Measurements from ENCODE around the gene SPTLC3.

DNA sequence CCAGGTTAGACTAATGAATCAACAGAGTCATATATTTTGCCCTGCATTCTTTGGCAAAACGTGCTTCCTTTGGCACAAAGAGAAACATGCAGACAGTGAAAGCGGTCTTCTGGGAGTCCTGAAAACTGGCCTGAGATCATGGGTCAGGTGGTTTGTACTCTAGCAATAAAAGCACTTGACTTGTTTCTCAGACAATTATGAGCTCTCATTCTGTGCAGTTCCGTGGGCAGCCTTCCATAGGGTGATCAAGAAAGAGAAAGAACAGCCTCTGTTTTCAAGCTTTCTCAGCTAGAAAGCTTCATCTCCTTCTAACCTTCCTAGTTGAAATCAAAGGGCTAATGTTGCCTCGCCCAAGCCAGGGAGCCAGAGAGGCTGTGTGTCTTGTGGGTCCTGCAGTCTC is 149.6 kb downstream of the SPTLC3 start:
- no peak for TF ChIP-seq RAD21 (IDR thresholded peaks at IDR 0.05; ENCODE audit: low read length)
- TF ChIP-seq, protein P1, sequence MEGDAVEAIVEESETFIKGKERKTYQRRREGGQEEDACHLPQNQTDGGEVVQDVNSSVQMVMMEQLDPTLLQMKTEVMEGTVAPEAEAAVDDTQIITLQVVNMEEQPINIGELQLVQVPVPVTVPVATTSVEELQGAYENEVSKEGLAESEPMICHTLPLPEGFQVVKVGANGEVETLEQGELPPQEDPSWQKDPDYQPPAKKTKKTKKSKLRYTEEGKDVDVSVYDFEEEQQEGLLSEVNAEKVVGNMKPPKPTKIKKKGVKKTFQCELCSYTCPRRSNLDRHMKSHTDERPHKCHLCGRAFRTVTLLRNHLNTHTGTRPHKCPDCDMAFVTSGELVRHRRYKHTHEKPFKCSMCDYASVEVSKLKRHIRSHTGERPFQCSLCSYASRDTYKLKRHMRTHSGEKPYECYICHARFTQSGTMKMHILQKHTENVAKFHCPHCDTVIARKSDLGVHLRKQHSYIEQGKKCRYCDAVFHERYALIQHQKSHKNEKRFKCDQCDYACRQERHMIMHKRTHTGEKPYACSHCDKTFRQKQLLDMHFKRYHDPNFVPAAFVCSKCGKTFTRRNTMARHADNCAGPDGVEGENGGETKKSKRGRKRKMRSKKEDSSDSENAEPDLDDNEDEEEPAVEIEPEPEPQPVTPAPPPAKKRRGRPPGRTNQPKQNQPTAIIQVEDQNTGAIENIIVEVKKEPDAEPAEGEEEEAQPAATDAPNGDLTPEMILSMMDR (IDR thresholded peaks at IDR 0.05), result no peak
- no peak for TF ChIP-seq TCF12 (IDR thresholded peaks at IDR 0.05)
- TF ChIP-seq, protein P2, sequence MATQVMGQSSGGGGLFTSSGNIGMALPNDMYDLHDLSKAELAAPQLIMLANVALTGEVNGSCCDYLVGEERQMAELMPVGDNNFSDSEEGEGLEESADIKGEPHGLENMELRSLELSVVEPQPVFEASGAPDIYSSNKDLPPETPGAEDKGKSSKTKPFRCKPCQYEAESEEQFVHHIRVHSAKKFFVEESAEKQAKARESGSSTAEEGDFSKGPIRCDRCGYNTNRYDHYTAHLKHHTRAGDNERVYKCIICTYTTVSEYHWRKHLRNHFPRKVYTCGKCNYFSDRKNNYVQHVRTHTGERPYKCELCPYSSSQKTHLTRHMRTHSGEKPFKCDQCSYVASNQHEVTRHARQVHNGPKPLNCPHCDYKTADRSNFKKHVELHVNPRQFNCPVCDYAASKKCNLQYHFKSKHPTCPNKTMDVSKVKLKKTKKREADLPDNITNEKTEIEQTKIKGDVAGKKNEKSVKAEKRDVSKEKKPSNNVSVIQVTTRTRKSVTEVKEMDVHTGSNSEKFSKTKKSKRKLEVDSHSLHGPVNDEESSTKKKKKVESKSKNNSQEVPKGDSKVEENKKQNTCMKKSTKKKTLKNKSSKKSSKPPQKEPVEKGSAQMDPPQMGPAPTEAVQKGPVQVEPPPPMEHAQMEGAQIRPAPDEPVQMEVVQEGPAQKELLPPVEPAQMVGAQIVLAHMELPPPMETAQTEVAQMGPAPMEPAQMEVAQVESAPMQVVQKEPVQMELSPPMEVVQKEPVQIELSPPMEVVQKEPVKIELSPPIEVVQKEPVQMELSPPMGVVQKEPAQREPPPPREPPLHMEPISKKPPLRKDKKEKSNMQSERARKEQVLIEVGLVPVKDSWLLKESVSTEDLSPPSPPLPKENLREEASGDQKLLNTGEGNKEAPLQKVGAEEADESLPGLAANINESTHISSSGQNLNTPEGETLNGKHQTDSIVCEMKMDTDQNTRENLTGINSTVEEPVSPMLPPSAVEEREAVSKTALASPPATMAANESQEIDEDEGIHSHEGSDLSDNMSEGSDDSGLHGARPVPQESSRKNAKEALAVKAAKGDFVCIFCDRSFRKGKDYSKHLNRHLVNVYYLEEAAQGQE (IDR thresholded peaks at IDR 0.05; ENCODE audit: low read depth, low read length), result no peak
- TF ChIP-seq POLR2AphosphoS5 (IDR thresholded peaks at IDR 0.05; ENCODE audit: low read depth, low read length), result no peak

Measured in SK-N-SH (cell line).